ENCODE results near the gene PCBP3. TPM values are rescaled to one million over a fixed set of nuclear protein-coding genes. Genes with fewer than 3 reads are reported as not detected.

PCBP3 gene
- total RNA-seq, 1 donor from 2014 or later = 2.5 TPM

- Mint-ChIP-seq H3K4me3 (ENCODE audit: unreplicated experiment) (no peak overlapping the region), H3K27me3 (ENCODE audit: unreplicated experiment) (peaks cover 4% of the 10 kb centered on the region), H3K36me3 (ENCODE audit: low read depth, unreplicated experiment) (peaks cover 3% of the 10 kb centered on the region), H3K27ac (ENCODE audit: unreplicated experiment) (no peak overlapping the region), H3K4me1 (ENCODE audit: unreplicated experiment) (peaks cover 3% of the 10 kb centered on the region), H3K9me3 (ENCODE audit: unreplicated experiment) (no peaks in the 10 kb centered on the region)
- no peak for TF ChIP-seq CTCF (IDR thresholded peaks at IDR 0.05; ENCODE audit: unreplicated experiment)
- no peak for DNase-seq (ENCODE audit: low spot score)
These were observed 248.8 kb downstream of the PCBP3 start for GRCh38 chr21:45892156-45892915.

- Mint-ChIP-seq H3K27ac (ENCODE audit: unreplicated experiment) (no peak overlapping the region), H3K27me3 (ENCODE audit: unreplicated experiment) (peaks cover 4% of the 10 kb centered on the region), H3K9me3 (ENCODE audit: unreplicated experiment) (no peaks in the 10 kb centered on the region), H3K36me3 (ENCODE audit: low read depth, unreplicated experiment) (peaks cover 3% of the 10 kb centered on the region), H3K4me3 (ENCODE audit: unreplicated experiment) (no peak overlapping the region), H3K4me1 (ENCODE audit: unreplicated experiment) (peaks cover 3% of the 10 kb centered on the region)
- no peak for TF ChIP-seq CTCF (IDR thresholded peaks at IDR 0.05; ENCODE audit: unreplicated experiment)
- DNase-seq (ENCODE audit: low spot score) = no peak
These were observed 249.6 kb downstream of the PCBP3 start for GRCh38 chr21:45892916-45893739.

- Mint-ChIP-seq H3K9me3 (ENCODE audit: unreplicated experiment) (no peaks in the 10 kb centered on the region), H3K27ac (ENCODE audit: unreplicated experiment) (no peak overlapping the region), H3K36me3 (ENCODE audit: low read depth, unreplicated experiment) (peaks cover 1% of the 10 kb centered on the region), H3K4me1 (ENCODE audit: unreplicated experiment) (peaks cover 3% of the 10 kb centered on the region), H3K27me3 (ENCODE audit: unreplicated experiment) (peaks cover 6% of the 10 kb centered on the region), H3K4me3 (ENCODE audit: unreplicated experiment) (no peak overlapping the region)
- no peak for DNase-seq (ENCODE audit: low spot score)
- no peak for TF ChIP-seq CTCF (IDR thresholded peaks at IDR 0.05; ENCODE audit: unreplicated experiment)
These were observed 250.4 kb downstream of the PCBP3 start for GRCh38 chr21:45893740-45894449.

- Mint-ChIP-seq H3K27me3 (ENCODE audit: unreplicated experiment) (peaks cover 7% of the 10 kb centered on the region), H3K4me3 (ENCODE audit: unreplicated experiment) (no peak overlapping the region), H3K36me3 (ENCODE audit: low read depth, unreplicated experiment) (no peaks in the 10 kb centered on the region), H3K9me3 (ENCODE audit: unreplicated experiment) (no peaks in the 10 kb centered on the region), H3K4me1 (ENCODE audit: unreplicated experiment) (peaks cover 3% of the 10 kb centered on the region), H3K27ac (ENCODE audit: unreplicated experiment) (no peak overlapping the region)
- no peak for TF ChIP-seq CTCF (IDR thresholded peaks at IDR 0.05; ENCODE audit: unreplicated experiment)
- DNase-seq (ENCODE audit: low spot score) = no peak
These were observed 250.9 kb downstream of the PCBP3 start for GRCh38 chr21:45894450-45894825.
